OCI-LY7 (cell line): ENCODE data around the gene ZNF280A.

ENCODE experiments used
- EZH2phosphoT487 ChIP-seq: fragments of 200-600 bp; sonication (generic); IDR thresholded peaks from 2 replicates; pipeline ENCODE4 v1.6.1; 2018; ENCODE audit warnings: low read depth, borderline replicate concordance, mild to moderate bottlenecking, mixed run types, antibody characterized with exemption, low read length, moderate library complexity, mixed read lengths
- TF ChIP-seq, protein P1 (sequence below): fragments of 200-600 bp; sonication (generic); conservative IDR thresholded peaks from 2 replicates; pipeline ENCODE4 v1.5.1; 2014; ENCODE audit warnings: mild to moderate bottlenecking, antibody characterized with exemption, low read length, moderate library complexity, mixed read lengths

DNA sequence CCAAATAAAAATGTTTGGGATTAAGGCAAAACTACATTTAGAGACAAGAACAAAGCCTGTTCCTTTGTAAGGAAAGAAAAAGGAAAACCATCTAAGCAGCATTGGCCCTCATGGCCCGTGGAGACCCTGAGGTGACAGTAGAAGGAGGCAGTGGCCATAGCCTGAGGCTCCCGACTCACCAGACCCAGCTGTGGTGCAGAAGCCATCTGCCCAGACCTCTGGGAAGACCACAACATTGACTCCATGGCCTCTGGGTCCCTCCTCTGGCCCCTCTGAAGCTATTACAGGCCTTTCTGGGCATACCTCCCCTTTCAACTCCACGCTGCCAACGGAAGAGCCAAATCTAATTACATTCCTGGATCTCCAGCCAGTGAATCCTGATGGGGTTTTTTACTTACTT lies 32.6 kb upstream of the ZNF280A start:
- TF ChIP-seq, protein P1, sequence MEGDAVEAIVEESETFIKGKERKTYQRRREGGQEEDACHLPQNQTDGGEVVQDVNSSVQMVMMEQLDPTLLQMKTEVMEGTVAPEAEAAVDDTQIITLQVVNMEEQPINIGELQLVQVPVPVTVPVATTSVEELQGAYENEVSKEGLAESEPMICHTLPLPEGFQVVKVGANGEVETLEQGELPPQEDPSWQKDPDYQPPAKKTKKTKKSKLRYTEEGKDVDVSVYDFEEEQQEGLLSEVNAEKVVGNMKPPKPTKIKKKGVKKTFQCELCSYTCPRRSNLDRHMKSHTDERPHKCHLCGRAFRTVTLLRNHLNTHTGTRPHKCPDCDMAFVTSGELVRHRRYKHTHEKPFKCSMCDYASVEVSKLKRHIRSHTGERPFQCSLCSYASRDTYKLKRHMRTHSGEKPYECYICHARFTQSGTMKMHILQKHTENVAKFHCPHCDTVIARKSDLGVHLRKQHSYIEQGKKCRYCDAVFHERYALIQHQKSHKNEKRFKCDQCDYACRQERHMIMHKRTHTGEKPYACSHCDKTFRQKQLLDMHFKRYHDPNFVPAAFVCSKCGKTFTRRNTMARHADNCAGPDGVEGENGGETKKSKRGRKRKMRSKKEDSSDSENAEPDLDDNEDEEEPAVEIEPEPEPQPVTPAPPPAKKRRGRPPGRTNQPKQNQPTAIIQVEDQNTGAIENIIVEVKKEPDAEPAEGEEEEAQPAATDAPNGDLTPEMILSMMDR, result peak; percentile 56
- TF ChIP-seq EZH2phosphoT487, result no peak
